AG09309 (cell line): ENCODE data around the gene MUSK.

ENCODE experiments used
- DNase-seq: peaks from one replicate; pipeline ENCODE4 v3.0.0-alpha.2; 2010; ENCODE audit warnings: low read depth
- H3K4me3 ChIP-seq: 2 replicates; pipeline ENCODE4 v1.5.1; 2011; ENCODE audit warnings: mild to moderate bottlenecking, low read depth, low read length, moderate library complexity; ENCODE audit not compliant: control insufficient read depth
- CTCF ChIP-seq: IDR thresholded peaks from 2 replicates; pipeline ENCODE4 v1.5.1; 2011; ENCODE audit warnings: mild to moderate bottlenecking, low read depth, low read length, inconsistent platforms; ENCODE audit not compliant: insufficient read depth, control insufficient read depth; ENCODE audit errors: missing control alignments

The MUSK gene

GRCh38 chr9:110809038-110809595, 140.5 kb downstream of the MUSK start:
- no peak overlapping the region for H3K4me3 ChIP-seq
- DNase-seq: no peak
- TF ChIP-seq CTCF: no peak

- H3K4me3 ChIP-seq: no peak overlapping the region
- no peak for DNase-seq
- TF ChIP-seq CTCF: no peak
Measured at GRCh38 chr9:110810262-110810976, 141.8 kb downstream of the MUSK start.

- no peak for DNase-seq
- TF ChIP-seq CTCF: no peak
- no peak overlapping the region for H3K4me3 ChIP-seq
Measured at GRCh38 chr9:110812886-110813285, 144.3 kb downstream of the MUSK start.

- no peak for DNase-seq
- no peak for TF ChIP-seq CTCF
- no peak overlapping the region for H3K4me3 ChIP-seq
Measured at GRCh38 chr9:110814159-110814558, 145.6 kb downstream of the MUSK start.

- no peak for DNase-seq
- no peak overlapping the region for H3K4me3 ChIP-seq
- TF ChIP-seq CTCF: no peak
Measured at GRCh38 chr9:110815361-110815760, 146.8 kb downstream of the MUSK start.

- H3K4me3 ChIP-seq: no peak overlapping the region
- no peak for DNase-seq
- no peak for TF ChIP-seq CTCF
Measured at GRCh38 chr9:110820381-110820780, 151.8 kb downstream of the MUSK start.
